IMR-90 (cell line): ENCODE results near the gene BICD1. TPM values are rescaled to one million over a fixed set of nuclear protein-coding genes. Genes with fewer than 3 reads are reported as not detected.

Experiments used
- ATAC-seq: fragments of 200-7000 bp; cut with Tn5 transposase; 2 replicates; pipeline ENCODE4 v1.9.1; 2020; ENCODE audit warnings: low read depth, mild to moderate bottlenecking, moderate library complexity
- BruUV-seq: library from RNA; stranded (reverse); fragments of 400-500 nt; replicated peaks from 2 replicates; lab custom pipeline; 2021; lab: Mats Ljungman, UMichigan
- CTCF ChIA-PET: fragments of 300-600 bp; formaldehyde crosslinking; extraction: SDS; loops from one replicate; lab custom pipeline; 2021; ENCODE audit warnings: antibody characterized with exemption; lab: Yijun Ruan, JAX
- POLR2A ChIA-PET: fragments of 300-600 bp; sonication (Branson Sonifier 250); formaldehyde crosslinking; loops from one replicate; lab custom pipeline; 2022; ENCODE audit warnings: antibody characterized with exemption; ENCODE audit not compliant: unreplicated experiment; lab: Charles Lee
- DNase-seq: peaks from one replicate; pipeline ENCODE4 v3.0.0; 2013
- H2AFZ ChIP-seq: replicated peaks from 2 replicates; pipeline ENCODE3; 2013; ENCODE audit warnings: low read length, mild to moderate bottlenecking; ENCODE audit not compliant: poor library complexity
- H2AK5ac ChIP-seq: 2 replicates; pipeline ENCODE4 v1.6.1; 2013; ENCODE audit warnings: low read depth, low read length, inconsistent platforms
- H2AK9ac ChIP-seq: replicated peaks from 2 replicates; pipeline ENCODE3; 2013; ENCODE audit warnings: mild to moderate bottlenecking, low read depth, low read length, moderate library complexity; ENCODE audit not compliant: poor library complexity
- H2BK120ac ChIP-seq: 2 replicates; pipeline ENCODE4 v1.6.1; 2013; ENCODE audit warnings: low read depth, low read length, inconsistent platforms
- H2BK15ac ChIP-seq: 3 replicates; pipeline ENCODE4 v1.6.1; 2013; ENCODE audit warnings: low read depth, low read length, inconsistent platforms
- H2BK20ac ChIP-seq: 2 replicates; pipeline ENCODE4 v1.6.1; 2013; ENCODE audit warnings: low read depth, mild to moderate bottlenecking, inconsistent platforms, low read length, moderate library complexity
- H2BK5ac ChIP-seq: 2 replicates; pipeline ENCODE4 v1.6.1; 2013; ENCODE audit warnings: mild to moderate bottlenecking, low read depth, low read length, inconsistent platforms; ENCODE audit not compliant: poor library complexity, severe bottlenecking
- H3K14ac ChIP-seq: replicated peaks from 2 replicates; pipeline ENCODE4 v1.6.1; 2013; ENCODE audit warnings: low read depth, low read length, inconsistent platforms
- H3K18ac ChIP-seq: 2 replicates; pipeline ENCODE4 v1.6.1; 2013; ENCODE audit warnings: low read depth, low read length, control low read depth
- H3K23ac ChIP-seq: 2 replicates; pipeline ENCODE4 v1.6.1; 2013; ENCODE audit warnings: low read depth, low read length, inconsistent platforms
- H3K27ac ChIP-seq: 2 replicates; pipeline ENCODE4 v1.5.1; 2013; ENCODE audit warnings: mild to moderate bottlenecking, control low read depth, low read length; ENCODE audit not compliant: insufficient read depth
- H3K27me3 ChIP-seq: 2 replicates; pipeline ENCODE4 v1.6.1; 2013; ENCODE audit warnings: low read length; ENCODE audit not compliant: control insufficient read depth, insufficient read depth
- H3K36me3 ChIP-seq: 2 replicates; pipeline ENCODE4 v1.6.1; 2013; ENCODE audit warnings: low read length, mixed read lengths; ENCODE audit not compliant: control insufficient read depth, insufficient read depth
- H3K4ac ChIP-seq: 2 replicates; pipeline ENCODE4 v1.6.1; 2013; ENCODE audit warnings: low read depth, low read length, inconsistent platforms
- H3K4me1 ChIP-seq: 2 replicates; pipeline ENCODE4 v1.6.1; 2013; ENCODE audit warnings: low read length, mixed read lengths; ENCODE audit not compliant: control insufficient read depth, insufficient read depth
- H3K4me2 ChIP-seq: 2 replicates; pipeline ENCODE4 v1.6.1; 2013; ENCODE audit warnings: low read depth, mild to moderate bottlenecking, control low read depth, low read length, moderate library complexity
- H3K4me3 ChIP-seq: 2 replicates; pipeline ENCODE4 v1.5.1; 2013; ENCODE audit warnings: low read depth, mild to moderate bottlenecking, control low read depth, low read length, moderate library complexity; ENCODE audit not compliant: insufficient read depth
- H3K56ac ChIP-seq: 2 replicates; pipeline ENCODE4 v1.6.1; 2013; ENCODE audit warnings: low read length, inconsistent platforms; ENCODE audit not compliant: insufficient read depth; ENCODE audit errors: extremely low read depth
- H3K79me1 ChIP-seq, 2 experiments: 2 replicates each; pipeline ENCODE4 v1.6.1; 2013; ENCODE audit warnings: low read length in 2 of 2, inconsistent platforms in 1 of 2, low read depth in 1 of 2
- H3K9ac ChIP-seq: 2 replicates; pipeline ENCODE4 v1.6.1; 2013; ENCODE audit warnings: low read depth, low read length, control low read depth
- H3K9me1 ChIP-seq: 2 replicates; pipeline ENCODE4 v1.6.1; 2013; ENCODE audit warnings: low read length, inconsistent platforms; ENCODE audit not compliant: insufficient read depth
- H3K9me3 ChIP-seq: 2 replicates; pipeline ENCODE4 v1.6.1; 2013; ENCODE audit warnings: low read length; ENCODE audit not compliant: control insufficient read depth, insufficient read depth
- H4K20me1 ChIP-seq: 2 replicates; pipeline ENCODE4 v1.6.1; 2013; ENCODE audit warnings: low read length, inconsistent platforms; ENCODE audit not compliant: insufficient read depth
- H4K5ac ChIP-seq: 2 replicates; pipeline ENCODE4 v1.6.1; 2013; ENCODE audit warnings: mild to moderate bottlenecking, low read depth, low read length, control low read depth
- H4K8ac ChIP-seq, 2 experiments: 2 replicates each; pipeline ENCODE4 v1.6.1; 2013; ENCODE audit warnings: low read depth in 2 of 2, low read length in 2 of 2, control low read depth in 1 of 2, inconsistent platforms in 1 of 2
- H4K91ac ChIP-seq: 2 replicates; pipeline ENCODE4 v1.6.1; 2013; ENCODE audit warnings: low read depth, low read length, inconsistent platforms; ENCODE audit not compliant: insufficient read depth
- CEBPB ChIP-seq: IDR thresholded peaks from 2 replicates; pipeline ENCODE4 v1.6.1; 2012; ENCODE audit warnings: low read depth, low read length, improper control_type of control experiment
- FOS ChIP-seq: fragments of 150-350 bp; IDR thresholded peaks from 2 replicates; pipeline ENCODE4 v1.6.1; 2016; ENCODE audit warnings: low read depth, low read length
- MAFK ChIP-seq: IDR thresholded peaks from 2 replicates; pipeline ENCODE4 v1.6.1; 2012; ENCODE audit warnings: low read depth, low read length, improper control_type of control experiment
- MAZ ChIP-seq: IDR thresholded peaks from 2 replicates; pipeline ENCODE4 v1.6.1; 2012; ENCODE audit warnings: low read depth, mild to moderate bottlenecking, low read length, improper control_type of control experiment, moderate library complexity, borderline replicate concordance
- RAD21 ChIP-seq: IDR thresholded peaks from 2 replicates; pipeline ENCODE4 v1.6.1; 2012; ENCODE audit warnings: low read length, improper control_type of control experiment
- RCOR1 ChIP-seq: IDR thresholded peaks from 2 replicates; pipeline ENCODE4 v1.6.1; 2012; ENCODE audit warnings: mild to moderate bottlenecking, low read length, improper control_type of control experiment; ENCODE audit not compliant: insufficient replicate concordance
- SMC3 ChIP-seq: fragments of 150-350 bp; IDR thresholded peaks from 2 replicates; pipeline ENCODE4 v1.6.1; 2016; ENCODE audit warnings: low read depth, mild to moderate bottlenecking, antibody characterized with exemption, low read length, moderate library complexity
- WGBS, 2 experiments: methylation state at CpG; one replicate each; pipeline versions ENCODE4 v1.1.5 to v1.1.7; 2013; ENCODE audit warnings: missing lambda C conversion rate in 2 of 2; ENCODE audit not compliant: insufficient read length in 1 of 2; ENCODE audit errors: extremely low coverage in 2 of 2; 5-methylcytosine and 5-hydroxymethylcytosine counted together
- dilution Hi-C: fragments of 300-500 bp; cut with HindIII; formaldehyde crosslinking; loops from one replicate; pipeline ENCODE4 v1.14.3; 2018; ENCODE audit warnings: low sequenced_read_pairs; ENCODE audit not compliant: unreplicated experiment
- in situ Hi-C: fragments of 300-500 bp; cut with MboI; formaldehyde crosslinking; loops from 3 replicates; pipeline ENCODE4 v1.14.3; 2019; ENCODE audit warnings: low sequenced_read_pairs, inconsistent platforms, mixed read lengths
- intact Hi-C: fragments of 100-400 bp; cut with micrococcal nuclease; formaldehyde crosslinking; loops from 2 replicates; pipeline ENCODE4 v1.10.0; 2022
- polyA plus RNA-seq, 3 experiments: library from polyadenylated mRNA; depleted of rRNA; stranded (reverse); fragments of >200 nt; gene quantifications; 2 replicates each; pipeline ENCODE4 v1.2.3, GENCODE V29; 2012; ENCODE audit warnings: low replicate concordance in 1 of 3
- total RNA-seq: library from RNA; depleted of rRNA; stranded (reverse); fragments of >200 nt; gene quantifications from 2 replicates; pipeline ENCODE4 v1.2.3, GENCODE V29; 2012

BICD1 gene
- total and polyA plus RNA-seq, 2 of the 4 experiments (the other 2 are of a cell fraction): 17.2 to 21.8 TPM

DNA sequence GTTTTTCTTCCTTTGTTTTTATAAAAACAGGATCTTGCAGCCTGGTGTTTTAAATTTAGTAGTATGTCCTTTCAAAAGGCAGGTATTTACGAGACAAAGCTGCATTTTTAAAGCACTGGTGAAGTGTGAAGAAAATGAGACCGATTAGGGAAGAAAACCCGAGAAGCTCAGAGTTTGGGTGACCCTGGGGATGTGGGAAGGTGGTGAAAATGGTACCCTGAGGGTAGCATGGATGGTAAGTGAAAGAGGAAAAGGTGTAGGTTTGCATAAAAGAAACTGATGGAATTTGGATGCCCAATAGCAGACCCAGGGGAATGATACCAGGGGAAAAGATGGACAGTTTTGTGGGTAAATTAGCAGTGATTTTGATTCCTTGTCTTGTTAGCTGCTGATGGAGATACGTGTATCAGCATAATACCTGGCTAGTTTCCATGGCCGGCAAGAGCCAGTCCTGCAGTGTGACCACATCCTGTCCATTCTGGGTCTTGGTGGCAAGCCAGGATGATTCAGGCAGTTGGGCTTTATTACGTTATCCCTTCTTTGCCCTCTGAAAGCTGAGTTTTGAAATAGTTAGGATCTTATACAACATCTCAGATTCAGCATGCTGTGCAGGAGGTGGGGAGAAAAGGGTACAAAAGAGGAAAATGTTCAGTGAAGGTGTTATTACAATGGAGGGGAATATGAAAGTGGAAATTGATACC lies 8.9 kb downstream of the BICD1 start (continued):
- TF ChIP-seq MAZ: 0 out of 2 replicates have a peak, but pooled peaks have one; percentile 10
- TF ChIP-seq CEBPB: peak; percentile 96
- TF ChIP-seq SMC3: 0 out of 2 replicates have a peak, but pooled peaks have one; percentile 1

DNA sequence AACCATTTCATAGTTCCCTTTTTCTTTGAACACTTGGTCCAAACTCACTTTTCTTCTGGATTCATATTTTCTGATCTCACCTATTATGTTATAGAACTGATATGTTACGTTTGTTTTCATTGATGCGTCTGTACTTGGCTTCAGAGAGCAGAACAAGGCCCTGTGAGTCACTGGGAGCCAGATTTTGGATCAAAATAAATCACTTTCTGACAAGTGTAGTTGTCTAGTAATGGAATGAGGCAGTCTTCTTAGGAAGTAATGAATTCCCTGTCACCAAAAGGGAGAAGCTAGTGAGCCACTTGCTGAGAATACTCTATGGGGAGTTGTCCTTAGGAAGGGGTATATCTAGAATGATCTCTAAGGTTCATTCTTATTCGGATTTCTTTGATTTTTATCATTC lies 10.2 kb downstream of the BICD1 start:
- no peaks in the 10 kb centered on the region for H3K27me3 ChIP-seq
- WGBS, 2 experiments: no CpG with 5 or more reads among the region's 3 CpGs
- dilution Hi-C loops: no loop called here
- POLR2A ChIA-PET: no interaction called here
- DNase-seq (peak; percentile 65), ATAC-seq (no peak)
- peak overlapping the region; percentile 70 for H2BK5ac ChIP-seq
- peak overlapping the region; percentile 7; the same call in 1 of the 2 replicates for H3K4me2 ChIP-seq
- no peak overlapping the region for H2AFZ ChIP-seq
- peak overlapping the region; percentile 75 for H2BK20ac ChIP-seq
- H2BK15ac ChIP-seq: 0 out of 3 replicates have a peak overlapping the region, but pooled peaks have one; percentile 19
- H3K9me3 ChIP-seq: no peaks in the 10 kb centered on the region
- H4K20me1 ChIP-seq: no peaks in the 10 kb centered on the region
- peaks cover 3% of the 10 kb centered on the region; the same call in 1 of the 2 replicates for H3K36me3 ChIP-seq
- H3K79me1 ChIP-seq: peaks cover 17 to 67% of the 10 kb centered on the region in 2 experiments; a peak in 3 of 4 replicates
- H2AK5ac ChIP-seq: peak overlapping the region; percentile 62
- peak overlapping the region; percentile 56 for H3K27ac ChIP-seq
- H2BK120ac ChIP-seq: peak overlapping the region; percentile 75
- no peak overlapping the region for H2AK9ac ChIP-seq
- no peak for TF ChIP-seq RAD21
- TF ChIP-seq FOS: peak; percentile 33; the same call in 1 of the 2 replicates
- TF ChIP-seq RCOR1: no peak
- no peak for TF ChIP-seq MAFK
- H4K8ac ChIP-seq: peak overlapping the region; percentile 3 to 63; a peak in 1 of 4 replicates
- H3K4ac ChIP-seq: peak overlapping the region; percentile 55; the same call in 1 of the 2 replicates
- H3K56ac ChIP-seq: no peak overlapping the region; the same call in 1 of the 2 replicates
- H3K4me3 ChIP-seq: no peak overlapping the region
- H4K91ac ChIP-seq: peak overlapping the region; percentile 55; the same call in 1 of the 2 replicates
- no TSS peak for BruUV-seq
- peak overlapping the region; percentile 62; the same call in 1 of the 2 replicates for H3K18ac ChIP-seq
- H3K4me1 ChIP-seq: peaks cover 17% of the 10 kb centered on the region
- intact Hi-C loops: no loop called here
- CTCF ChIA-PET: no interaction called here
- in situ Hi-C loops: no loop called here
- H3K23ac ChIP-seq: no peak overlapping the region
- H3K14ac ChIP-seq: no peak overlapping the region; the same call in 1 of the 2 replicates
- H3K9ac ChIP-seq: no peak overlapping the region
- H4K5ac ChIP-seq: no peak overlapping the region; the same call in 1 of the 2 replicates
- peaks cover 14% of the 10 kb centered on the region for H3K9me1 ChIP-seq
